ENCODE results near the gene UST.

DNA sequence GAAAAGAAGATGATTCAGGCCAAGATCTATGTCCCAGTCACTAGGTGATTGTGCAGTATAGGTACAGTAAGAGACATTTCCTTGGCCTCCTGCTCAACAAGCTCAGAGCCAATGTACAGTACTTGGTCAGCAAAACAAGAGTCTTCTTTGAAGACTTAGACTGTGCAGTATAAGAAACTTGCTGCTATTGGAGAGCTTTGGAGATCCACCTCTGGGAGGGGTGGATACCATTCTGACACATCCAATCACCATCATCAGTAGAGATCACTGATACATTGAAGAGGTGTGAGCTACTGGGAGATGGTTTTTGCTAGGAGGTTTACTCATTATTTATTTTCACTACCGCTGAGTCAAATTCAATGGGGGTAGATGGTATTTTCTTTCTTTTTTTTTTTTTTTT lies 77.5 kb downstream of the UST start:
- TF ChIP-seq, protein P1, sequence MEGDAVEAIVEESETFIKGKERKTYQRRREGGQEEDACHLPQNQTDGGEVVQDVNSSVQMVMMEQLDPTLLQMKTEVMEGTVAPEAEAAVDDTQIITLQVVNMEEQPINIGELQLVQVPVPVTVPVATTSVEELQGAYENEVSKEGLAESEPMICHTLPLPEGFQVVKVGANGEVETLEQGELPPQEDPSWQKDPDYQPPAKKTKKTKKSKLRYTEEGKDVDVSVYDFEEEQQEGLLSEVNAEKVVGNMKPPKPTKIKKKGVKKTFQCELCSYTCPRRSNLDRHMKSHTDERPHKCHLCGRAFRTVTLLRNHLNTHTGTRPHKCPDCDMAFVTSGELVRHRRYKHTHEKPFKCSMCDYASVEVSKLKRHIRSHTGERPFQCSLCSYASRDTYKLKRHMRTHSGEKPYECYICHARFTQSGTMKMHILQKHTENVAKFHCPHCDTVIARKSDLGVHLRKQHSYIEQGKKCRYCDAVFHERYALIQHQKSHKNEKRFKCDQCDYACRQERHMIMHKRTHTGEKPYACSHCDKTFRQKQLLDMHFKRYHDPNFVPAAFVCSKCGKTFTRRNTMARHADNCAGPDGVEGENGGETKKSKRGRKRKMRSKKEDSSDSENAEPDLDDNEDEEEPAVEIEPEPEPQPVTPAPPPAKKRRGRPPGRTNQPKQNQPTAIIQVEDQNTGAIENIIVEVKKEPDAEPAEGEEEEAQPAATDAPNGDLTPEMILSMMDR (IDR thresholded peaks at IDR 0.05) = no peak
- TF ChIP-seq, protein P2, sequence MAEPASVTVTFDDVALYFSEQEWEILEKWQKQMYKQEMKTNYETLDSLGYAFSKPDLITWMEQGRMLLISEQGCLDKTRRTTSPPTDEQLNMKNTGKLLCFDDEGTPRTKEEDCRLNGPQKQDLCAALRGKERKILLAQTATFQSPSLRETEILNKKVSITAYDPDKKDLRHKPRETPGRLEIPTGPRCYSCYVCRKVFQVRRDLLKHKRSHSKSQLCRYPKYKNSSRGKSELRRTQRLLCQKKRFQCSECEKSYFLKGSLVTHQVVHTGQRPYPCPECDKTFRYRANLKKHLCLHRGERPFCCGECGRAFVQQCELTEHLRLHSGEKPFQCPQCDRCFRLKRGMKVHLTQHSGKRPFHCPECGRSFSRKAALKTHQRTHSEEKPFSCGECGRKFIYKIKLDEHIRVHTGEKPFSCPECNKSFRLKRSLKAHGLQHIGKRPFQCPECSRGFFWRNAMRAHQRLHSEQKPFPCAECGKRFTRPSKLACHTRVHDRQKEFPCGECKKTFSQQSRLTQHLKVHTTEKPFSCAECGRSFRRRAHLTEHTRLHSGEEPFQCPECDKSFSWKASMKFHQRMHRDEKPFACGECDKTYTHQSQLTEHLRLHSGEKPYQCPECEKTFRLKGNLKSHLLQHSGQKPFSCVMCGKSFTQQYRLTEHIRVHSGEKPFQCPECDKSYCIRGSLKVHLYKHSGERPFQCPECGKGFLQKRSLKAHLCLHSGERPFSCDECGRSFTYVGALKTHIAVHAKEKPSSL (CRISPR knock-in tag; conservative IDR thresholded peaks at IDR 0.05) = no peak
- TF ChIP-seq, protein P3, sequence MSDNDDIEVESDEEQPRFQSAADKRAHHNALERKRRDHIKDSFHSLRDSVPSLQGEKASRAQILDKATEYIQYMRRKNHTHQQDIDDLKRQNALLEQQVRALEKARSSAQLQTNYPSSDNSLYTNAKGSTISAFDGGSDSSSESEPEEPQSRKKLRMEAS (CRISPR knock-in tag; IDR thresholded peaks at IDR 0.05) = no peak
- TF ChIP-seq FOXJ3 (CRISPR knock-in tag; IDR thresholded peaks at IDR 0.05; ENCODE audit: borderline replicate concordance) (no peak), NR2C2 (CRISPR knock-in tag; IDR thresholded peaks at IDR 0.05) (no peak), KAT7 (CRISPR knock-in tag; IDR thresholded peaks at IDR 0.05; ENCODE audit: borderline replicate concordance) (no peak)
- TF ChIP-seq, protein P4, sequence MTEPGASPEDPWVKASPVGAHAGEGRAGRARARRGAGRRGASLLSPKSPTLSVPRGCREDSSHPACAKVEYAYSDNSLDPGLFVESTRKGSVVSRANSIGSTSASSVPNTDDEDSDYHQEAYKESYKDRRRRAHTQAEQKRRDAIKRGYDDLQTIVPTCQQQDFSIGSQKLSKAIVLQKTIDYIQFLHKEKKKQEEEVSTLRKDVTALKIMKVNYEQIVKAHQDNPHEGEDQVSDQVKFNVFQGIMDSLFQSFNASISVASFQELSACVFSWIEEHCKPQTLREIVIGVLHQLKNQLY (CRISPR knock-in tag; IDR thresholded peaks at IDR 0.05) = no peak
- TF ChIP-seq, protein P5, sequence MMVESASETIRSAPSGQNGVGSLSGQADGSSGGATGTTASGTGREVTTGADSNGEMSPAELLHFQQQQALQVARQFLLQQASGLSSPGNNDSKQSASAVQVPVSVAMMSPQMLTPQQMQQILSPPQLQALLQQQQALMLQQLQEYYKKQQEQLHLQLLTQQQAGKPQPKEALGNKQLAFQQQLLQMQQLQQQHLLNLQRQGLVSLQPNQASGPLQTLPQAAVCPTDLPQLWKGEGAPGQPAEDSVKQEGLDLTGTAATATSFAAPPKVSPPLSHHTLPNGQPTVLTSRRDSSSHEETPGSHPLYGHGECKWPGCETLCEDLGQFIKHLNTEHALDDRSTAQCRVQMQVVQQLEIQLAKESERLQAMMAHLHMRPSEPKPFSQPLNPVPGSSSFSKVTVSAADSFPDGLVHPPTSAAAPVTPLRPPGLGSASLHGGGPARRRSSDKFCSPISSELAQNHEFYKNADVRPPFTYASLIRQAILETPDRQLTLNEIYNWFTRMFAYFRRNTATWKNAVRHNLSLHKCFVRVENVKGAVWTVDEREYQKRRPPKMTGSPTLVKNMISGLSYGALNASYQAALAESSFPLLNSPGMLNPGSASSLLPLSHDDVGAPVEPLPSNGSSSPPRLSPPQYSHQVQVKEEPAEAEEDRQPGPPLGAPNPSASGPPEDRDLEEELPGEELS (CRISPR knock-in tag; IDR thresholded peaks at IDR 0.05) = no peak
- TF ChIP-seq, protein P6, sequence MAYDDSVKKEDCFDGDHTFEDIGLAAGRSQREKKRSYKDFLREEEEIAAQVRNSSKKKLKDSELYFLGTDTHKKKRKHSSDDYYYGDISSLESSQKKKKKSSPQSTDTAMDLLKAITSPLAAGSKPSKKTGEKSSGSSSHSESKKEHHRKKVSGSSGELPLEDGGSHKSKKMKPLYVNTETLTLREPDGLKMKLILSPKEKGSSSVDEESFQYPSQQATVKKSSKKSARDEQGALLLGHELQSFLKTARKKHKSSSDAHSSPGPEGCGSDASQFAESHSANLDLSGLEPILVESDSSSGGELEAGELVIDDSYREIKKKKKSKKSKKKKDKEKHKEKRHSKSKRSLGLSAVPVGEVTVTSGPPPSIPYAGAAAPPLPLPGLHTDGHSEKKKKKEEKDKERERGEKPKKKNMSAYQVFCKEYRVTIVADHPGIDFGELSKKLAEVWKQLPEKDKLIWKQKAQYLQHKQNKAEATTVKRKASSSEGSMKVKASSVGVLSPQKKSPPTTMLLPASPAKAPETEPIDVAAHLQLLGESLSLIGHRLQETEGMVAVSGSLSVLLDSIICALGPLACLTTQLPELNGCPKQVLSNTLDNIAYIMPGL (CRISPR knock-in tag; IDR thresholded peaks at IDR 0.05) = no peak
- TF ChIP-seq, protein P7, sequence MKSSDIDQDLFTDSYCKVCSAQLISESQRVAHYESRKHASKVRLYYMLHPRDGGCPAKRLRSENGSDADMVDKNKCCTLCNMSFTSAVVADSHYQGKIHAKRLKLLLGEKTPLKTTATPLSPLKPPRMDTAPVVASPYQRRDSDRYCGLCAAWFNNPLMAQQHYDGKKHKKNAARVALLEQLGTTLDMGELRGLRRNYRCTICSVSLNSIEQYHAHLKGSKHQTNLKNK (CRISPR knock-in tag; IDR thresholded peaks at IDR 0.05) = no peak
- TF ChIP-seq, protein P8, sequence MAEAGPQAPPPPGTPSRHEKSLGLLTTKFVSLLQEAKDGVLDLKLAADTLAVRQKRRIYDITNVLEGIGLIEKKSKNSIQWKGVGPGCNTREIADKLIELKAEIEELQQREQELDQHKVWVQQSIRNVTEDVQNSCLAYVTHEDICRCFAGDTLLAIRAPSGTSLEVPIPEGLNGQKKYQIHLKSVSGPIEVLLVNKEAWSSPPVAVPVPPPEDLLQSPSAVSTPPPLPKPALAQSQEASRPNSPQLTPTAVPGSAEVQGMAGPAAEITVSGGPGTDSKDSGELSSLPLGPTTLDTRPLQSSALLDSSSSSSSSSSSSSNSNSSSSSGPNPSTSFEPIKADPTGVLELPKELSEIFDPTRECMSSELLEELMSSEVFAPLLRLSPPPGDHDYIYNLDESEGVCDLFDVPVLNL (CRISPR knock-in tag; IDR thresholded peaks at IDR 0.05; ENCODE audit: borderline replicate concordance, low read depth) = no peak

Measured in WTC11 (cell line).